ENCODE measurements around the gene CUX1.
A peak's percentile ranks its signal among the peaks of the same experiment; 100 is the strongest.

CUX1 gene

DNA sequence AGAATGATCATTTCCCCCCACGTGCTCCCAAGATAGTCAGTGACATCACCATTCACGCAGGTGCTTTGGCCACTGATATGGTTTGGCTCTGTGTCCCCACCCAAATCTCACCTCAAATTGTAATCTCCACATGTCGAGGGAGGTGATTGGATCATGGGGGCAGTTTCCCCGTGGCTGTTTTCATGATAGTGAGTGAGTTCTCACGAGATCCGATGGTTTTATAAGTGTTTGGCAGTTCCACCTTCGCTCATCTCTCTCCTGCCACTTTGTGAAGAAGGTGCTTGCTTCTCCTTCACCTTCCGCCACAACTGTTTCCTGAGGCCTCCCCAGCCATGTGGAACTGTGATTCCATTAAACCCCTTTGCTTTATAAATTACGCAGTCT lies 263.8 kb downstream of the CUX1 start:
- H3K9me3 Mint-ChIP-seq = peaks cover 40% of the 10 kb centered on the region
- TF ChIP-seq, protein P1, sequence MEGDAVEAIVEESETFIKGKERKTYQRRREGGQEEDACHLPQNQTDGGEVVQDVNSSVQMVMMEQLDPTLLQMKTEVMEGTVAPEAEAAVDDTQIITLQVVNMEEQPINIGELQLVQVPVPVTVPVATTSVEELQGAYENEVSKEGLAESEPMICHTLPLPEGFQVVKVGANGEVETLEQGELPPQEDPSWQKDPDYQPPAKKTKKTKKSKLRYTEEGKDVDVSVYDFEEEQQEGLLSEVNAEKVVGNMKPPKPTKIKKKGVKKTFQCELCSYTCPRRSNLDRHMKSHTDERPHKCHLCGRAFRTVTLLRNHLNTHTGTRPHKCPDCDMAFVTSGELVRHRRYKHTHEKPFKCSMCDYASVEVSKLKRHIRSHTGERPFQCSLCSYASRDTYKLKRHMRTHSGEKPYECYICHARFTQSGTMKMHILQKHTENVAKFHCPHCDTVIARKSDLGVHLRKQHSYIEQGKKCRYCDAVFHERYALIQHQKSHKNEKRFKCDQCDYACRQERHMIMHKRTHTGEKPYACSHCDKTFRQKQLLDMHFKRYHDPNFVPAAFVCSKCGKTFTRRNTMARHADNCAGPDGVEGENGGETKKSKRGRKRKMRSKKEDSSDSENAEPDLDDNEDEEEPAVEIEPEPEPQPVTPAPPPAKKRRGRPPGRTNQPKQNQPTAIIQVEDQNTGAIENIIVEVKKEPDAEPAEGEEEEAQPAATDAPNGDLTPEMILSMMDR (IDR thresholded peaks at IDR 0.05) = no peak
- H3K36me3 Mint-ChIP-seq (ENCODE audit: low read depth) = peaks cover 65% of the 10 kb centered on the region
- no peak for DNase-seq
- H3K4me1 Mint-ChIP-seq = peaks cover 28% of the 10 kb centered on the region
- H3K27me3 Mint-ChIP-seq (ENCODE audit: low read depth, poor library complexity) = peaks cover 4% of the 10 kb centered on the region
- peak overlapping the region; percentile 15 for H3K27ac Mint-ChIP-seq
- no peak overlapping the region for H3K4me3 Mint-ChIP-seq

DNA sequence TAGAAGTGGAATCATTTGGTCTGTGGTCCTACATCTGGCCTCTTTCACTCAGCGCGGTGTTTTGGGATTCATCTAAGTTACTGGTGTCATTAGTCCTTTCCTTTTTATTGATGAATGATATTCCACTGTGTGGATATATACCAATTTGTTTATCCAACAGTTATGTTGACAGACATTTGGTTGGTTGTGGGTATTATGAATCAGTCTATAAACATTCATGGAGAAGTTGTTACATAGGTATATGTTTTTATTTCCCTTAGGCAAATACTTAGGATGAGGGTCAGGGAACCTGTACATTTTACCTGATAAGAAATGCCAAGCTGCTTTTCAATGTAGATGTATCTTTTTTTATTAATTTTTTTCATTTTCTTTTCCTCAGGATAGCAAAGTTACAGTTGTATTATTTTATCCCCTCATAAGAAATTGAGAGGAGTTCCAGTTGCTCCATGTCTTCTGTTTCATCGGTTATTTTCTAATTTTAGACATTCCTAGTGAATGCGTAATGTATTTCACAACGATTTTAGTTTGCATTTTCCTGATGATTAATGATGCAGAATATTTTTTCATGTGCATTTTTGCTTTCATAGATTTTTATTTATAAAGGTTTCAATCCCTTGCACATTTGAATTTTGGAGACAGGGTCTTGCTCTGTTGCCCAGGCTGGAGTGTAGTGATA lies 265.4 kb downstream of the CUX1 start:
- peaks cover 8% of the 10 kb centered on the region for H3K27me3 Mint-ChIP-seq (ENCODE audit: low read depth, poor library complexity)
- H3K27ac Mint-ChIP-seq = no peak overlapping the region
- H3K4me3 Mint-ChIP-seq = no peak overlapping the region
- H3K4me1 Mint-ChIP-seq = peaks cover 23% of the 10 kb centered on the region
- H3K36me3 Mint-ChIP-seq (ENCODE audit: low read depth) = peaks cover 72% of the 10 kb centered on the region
- peaks cover 51% of the 10 kb centered on the region for H3K9me3 Mint-ChIP-seq
- TF ChIP-seq, protein P1 (IDR thresholded peaks at IDR 0.05) = no peak
- no peak for DNase-seq

DNA sequence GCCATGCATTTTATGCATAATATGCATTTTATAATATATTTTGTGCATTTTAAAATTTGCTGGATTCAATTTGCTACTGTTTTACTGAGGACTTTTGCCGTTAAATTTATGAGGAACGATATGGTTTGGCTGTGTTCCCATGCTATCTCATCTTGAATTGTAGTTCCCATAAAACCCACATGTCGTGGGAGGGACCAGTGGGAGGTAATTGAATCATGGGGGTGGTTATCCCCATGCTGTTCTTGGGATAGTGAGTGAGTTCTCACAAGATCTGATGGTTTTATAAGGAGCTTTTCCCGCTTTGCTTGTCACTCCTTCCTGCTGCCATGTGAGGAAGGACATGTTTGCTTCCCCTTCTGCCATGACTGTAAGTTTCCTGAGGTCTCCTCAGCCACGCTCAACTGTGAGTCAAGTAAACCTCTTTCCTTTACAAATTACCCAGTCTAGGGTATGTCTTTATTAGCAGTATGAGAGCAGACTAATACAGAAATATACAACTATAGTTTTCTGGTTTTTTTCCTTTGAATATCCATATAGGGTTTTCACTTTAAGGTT lies 267.9 kb downstream of the CUX1 start:
- peaks cover 89% of the 10 kb centered on the region for H3K36me3 Mint-ChIP-seq (ENCODE audit: low read depth)
- H3K4me3 Mint-ChIP-seq = no peak overlapping the region
- H3K27ac Mint-ChIP-seq = no peak overlapping the region

DNA sequence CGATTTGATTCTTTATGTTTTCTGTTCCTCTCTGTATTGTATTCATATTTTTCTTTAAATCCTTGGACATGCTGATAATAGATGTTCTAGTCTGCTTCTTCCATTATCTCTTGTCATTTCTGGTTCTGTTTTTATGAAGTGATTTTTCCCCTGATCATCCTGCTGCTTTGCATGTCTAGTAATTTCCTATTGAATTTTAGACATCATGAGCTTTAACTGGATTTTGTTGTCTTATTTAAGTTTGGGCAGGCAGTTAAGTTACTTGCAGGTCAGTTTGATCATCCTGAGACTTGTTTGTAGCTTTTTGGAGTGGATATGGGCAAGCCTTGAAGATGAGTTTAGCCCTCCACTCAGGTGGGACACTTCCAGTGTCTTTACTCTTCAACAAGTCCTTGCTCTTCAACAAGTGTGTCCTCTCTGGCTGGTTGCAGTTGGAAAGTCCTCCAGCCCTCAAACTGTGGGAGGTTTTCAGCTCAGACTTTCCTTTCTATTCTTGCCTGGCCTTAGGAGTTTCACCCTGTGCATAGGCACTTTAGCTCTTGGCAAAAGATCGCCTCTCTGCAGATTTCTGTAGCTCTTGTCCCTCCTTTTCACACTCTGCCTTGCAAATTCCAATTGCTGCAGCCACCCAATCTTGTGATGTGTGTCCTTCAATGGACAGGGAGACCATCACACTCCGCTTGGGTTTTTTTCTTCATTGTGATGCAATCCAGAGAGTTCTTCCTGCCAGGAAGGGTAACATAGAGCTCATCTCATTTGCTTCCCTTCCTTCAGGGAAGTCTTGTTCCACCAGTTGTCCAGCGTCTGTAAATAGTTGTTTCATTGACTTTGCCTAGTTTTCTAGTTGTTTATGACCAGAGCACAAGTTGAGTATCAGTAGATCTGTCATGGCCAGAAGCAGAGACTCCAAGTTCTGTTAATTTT lies 272.0 kb downstream of the CUX1 start:
- Mint-ChIP-seq H3K27me3 (ENCODE audit: low read depth, poor library complexity) (peaks cover 6% of the 10 kb centered on the region), H3K36me3 (ENCODE audit: low read depth) (peaks cover 68% of the 10 kb centered on the region), H3K4me3 (no peak overlapping the region), H3K27ac (no peak overlapping the region), H3K4me1 (peaks cover 13% of the 10 kb centered on the region), H3K9me3 (peaks cover 42% of the 10 kb centered on the region)
- TF ChIP-seq, protein P1 (IDR thresholded peaks at IDR 0.05) = no peak
- no peak for DNase-seq

More for the DNA sequence above, 267.9 kb downstream of the CUX1 start:
- Mint-ChIP-seq H3K9me3 (peaks cover 66% of the 10 kb centered on the region), H3K4me1 (peaks cover 11% of the 10 kb centered on the region), H3K27me3 (ENCODE audit: low read depth, poor library complexity) (peaks cover 8% of the 10 kb centered on the region)
- no peak for DNase-seq
- TF ChIP-seq, protein P1 (IDR thresholded peaks at IDR 0.05) = no peak

DNA sequence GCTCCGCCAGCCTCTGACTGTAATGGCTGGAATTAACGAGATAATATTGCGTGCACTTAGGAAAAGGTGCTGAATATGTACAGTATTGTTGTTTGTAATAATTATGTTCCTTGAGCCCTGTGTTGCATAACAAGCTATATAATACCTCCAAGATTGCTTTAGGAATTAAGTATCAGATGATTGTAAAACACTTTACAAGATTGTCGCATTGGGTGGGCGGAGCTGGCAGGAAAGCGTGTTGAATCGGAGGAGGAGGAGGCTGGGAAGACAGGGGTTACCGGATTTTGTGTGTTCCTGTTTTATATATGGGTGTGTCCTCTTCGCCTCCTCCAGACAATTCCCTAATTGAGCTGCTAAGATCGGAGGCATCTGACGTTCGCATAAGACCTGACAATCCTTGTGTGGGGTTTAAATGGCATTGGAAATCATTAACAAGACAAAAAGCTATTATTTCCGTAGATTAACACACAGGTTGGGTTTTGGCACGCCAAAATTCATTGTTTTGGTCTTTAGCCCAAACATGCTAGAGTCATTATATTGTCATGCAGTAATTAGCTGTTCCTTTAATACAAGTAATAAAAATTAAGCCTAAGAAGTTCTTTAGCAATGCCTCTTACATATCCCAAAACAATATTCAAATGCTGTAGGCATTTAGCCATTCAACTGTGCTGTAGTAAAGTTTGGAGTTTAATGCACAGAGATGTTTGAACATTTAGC lies 276.3 kb downstream of the CUX1 start:
- no peak for DNase-seq
- H3K9me3 Mint-ChIP-seq = peaks cover 13% of the 10 kb centered on the region
- H3K4me3 Mint-ChIP-seq = no peak overlapping the region
- peak overlapping the region; percentile 4 for H3K27ac Mint-ChIP-seq
- H3K27me3 Mint-ChIP-seq (ENCODE audit: low read depth, poor library complexity) = peaks cover 3% of the 10 kb centered on the region
- TF ChIP-seq, protein P1 (IDR thresholded peaks at IDR 0.05) = no peak
- peaks cover 49% of the 10 kb centered on the region for H3K4me1 Mint-ChIP-seq
- H3K36me3 Mint-ChIP-seq (ENCODE audit: low read depth) = peaks cover 38% of the 10 kb centered on the region
